ENCODE measurements around the gene ITGB1.

ITGB1 gene

GRCh38 chr10:32854435-32854834 lies 103.6 kb downstream of the ITGB1 start:
- TF ChIP-seq CTCF (IDR thresholded peaks at IDR 0.05), result no peak
- H3K4me1 Mint-ChIP-seq, result no peaks in the 10 kb centered on the region
- H3K9me3 Mint-ChIP-seq, result peaks cover 5% of the 10 kb centered on the region
- no peaks in the 10 kb centered on the region for H3K27me3 Mint-ChIP-seq (ENCODE audit: low read depth, poor library complexity)
- H3K27ac Mint-ChIP-seq, result no peak overlapping the region
- no peak for DNase-seq
- H3K4me3 Mint-ChIP-seq, result no peak overlapping the region
- H3K36me3 Mint-ChIP-seq (ENCODE audit: low read depth), result no peaks in the 10 kb centered on the region

- Mint-ChIP-seq H3K4me3 (no peak overlapping the region), H3K4me1 (no peaks in the 10 kb centered on the region), H3K27me3 (ENCODE audit: low read depth, poor library complexity) (no peaks in the 10 kb centered on the region), H3K27ac (no peak overlapping the region), H3K36me3 (ENCODE audit: low read depth) (no peaks in the 10 kb centered on the region), H3K9me3 (peaks cover under 1% of the 10 kb centered on the region)
- no peak for DNase-seq
- TF ChIP-seq CTCF (IDR thresholded peaks at IDR 0.05), result no peak
Observed at GRCh38 chr10:32851301-32851700, 106.7 kb downstream of the ITGB1 start.
